ENCODE results near the gene PPFIA2.

PPFIA2 gene

GRCh38 chr12:81759190-81760051 lies at the start of gene PPFIA2:
PPFIA2 (minus strand) TSS chr12:81759350.
- peak; percentile 15 for DNase-seq

GRCh38 chr12:81800298-81801148 lies 41.4 kb upstream of the PPFIA2 start:
- no peak for DNase-seq

DNA sequence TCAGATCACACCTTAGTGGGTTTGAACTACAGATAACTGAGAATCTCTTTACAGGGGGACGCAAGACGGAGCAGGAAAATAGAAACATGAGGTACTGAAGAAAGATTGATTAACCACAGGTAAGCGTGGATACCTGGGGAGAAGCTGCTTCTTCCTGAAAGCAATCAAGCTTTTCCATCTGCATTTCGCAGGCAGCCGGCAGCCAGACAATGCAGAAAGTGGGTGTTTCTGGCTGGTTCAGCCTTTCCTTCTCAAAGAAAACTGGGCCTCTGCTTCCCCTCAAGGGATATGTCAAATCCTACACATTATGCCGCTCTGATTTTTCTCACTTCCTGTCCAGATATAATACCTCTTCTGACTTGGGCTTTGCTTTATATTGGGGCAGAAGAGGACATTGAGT lies 39.1 kb upstream of the PPFIA2 start:
- DNase-seq = no peak

DNA sequence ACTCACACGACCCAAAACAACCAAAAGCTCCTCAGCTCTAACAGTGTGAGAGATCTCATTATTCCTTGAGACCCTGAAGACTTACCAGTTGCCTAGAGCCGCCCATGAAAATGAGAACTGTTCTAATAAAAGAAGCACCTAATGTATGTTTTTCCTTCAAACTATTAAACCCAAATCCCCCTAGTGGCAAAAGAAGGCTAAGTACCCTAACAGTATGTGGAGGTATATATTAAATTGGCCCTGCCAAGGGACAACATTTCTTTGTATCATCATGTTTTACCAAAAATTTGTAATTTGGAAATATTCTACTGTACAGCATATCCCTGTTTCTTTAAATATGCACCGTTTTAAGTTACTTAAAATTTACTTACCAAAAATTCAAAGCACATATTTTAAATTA lies 38.0 kb upstream of the PPFIA2 start:
- DNase-seq = no peak

- DNase-seq = no peak
Observed at GRCh38 chr12:81792666-81793065, 33.5 kb upstream of the PPFIA2 start.

DNA sequence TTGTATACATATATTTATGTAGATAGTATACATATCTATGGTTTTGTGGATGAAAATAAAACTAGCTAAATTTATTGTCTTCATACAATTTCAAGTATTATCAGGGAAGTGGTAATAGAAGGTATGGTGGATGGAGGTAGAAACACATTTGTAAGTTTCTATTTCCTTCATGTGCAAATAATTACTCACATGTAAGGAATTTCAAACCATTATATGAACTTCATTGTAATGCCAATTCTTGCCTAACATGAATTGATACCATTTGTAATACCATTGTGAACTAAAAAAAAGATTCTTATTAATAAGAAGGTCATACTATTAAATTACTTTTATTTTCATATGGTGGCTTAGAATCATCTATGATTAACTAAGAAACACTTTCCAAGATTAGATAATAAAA lies 20.1 kb upstream of the PPFIA2 start:
- DNase-seq = no peak

GRCh38 chr12:81778719-81779118 lies 19.6 kb upstream of the PPFIA2 start:
- no peak for DNase-seq

DNA sequence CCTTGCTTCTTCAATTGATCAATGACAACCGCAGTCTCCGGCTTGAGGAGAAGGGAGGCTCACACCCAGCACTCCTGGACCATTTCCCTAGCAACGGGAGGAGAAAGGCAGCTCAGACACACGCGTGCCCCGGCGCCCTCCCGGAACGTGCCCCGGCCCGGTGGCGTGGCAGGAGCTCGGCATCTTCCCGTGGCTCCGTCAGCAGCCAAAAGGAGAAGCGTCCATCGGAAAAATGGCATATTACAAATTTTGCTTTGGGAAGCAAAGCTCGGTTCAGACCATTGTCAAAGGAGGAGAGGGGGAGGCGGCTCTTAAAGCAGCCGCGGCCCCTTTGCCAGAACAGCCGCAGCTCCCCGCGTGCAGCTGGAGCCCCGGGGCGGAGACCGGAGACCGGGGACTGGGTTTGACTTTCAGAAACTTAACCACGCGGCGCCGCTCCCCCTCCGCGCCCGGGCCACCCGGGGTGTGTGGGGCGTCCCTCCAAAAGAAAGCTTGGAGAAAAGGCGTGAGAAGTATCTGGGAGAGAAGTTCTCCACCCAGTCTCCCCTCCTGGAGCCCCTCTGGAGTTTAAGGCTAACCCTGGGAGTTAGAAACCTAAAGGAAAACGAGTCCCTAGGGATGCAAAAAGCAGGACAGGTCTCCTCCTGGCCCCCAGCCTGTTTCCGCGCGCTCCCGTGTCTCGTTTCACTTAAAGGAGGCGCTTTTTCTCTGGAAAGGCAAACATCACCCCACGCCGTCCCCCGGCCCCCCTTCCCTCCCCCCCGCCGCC lies 545 bp downstream of the PPFIA2 start:
- peak; percentile 12 for DNase-seq

GRCh38 chr12:81757731-81758365 lies 1.3 kb downstream of the PPFIA2 start:
- DNase-seq = no peak

GRCh38 chr12:81729781-81730180 lies 29.4 kb downstream of the PPFIA2 start:
- DNase-seq = no peak

GRCh38 chr12:81727391-81727790 lies 31.8 kb downstream of the PPFIA2 start:
- no peak for DNase-seq

- DNase-seq = no peak
Observed at GRCh38 chr12:81726634-81727033, 32.5 kb downstream of the PPFIA2 start.

DNA sequence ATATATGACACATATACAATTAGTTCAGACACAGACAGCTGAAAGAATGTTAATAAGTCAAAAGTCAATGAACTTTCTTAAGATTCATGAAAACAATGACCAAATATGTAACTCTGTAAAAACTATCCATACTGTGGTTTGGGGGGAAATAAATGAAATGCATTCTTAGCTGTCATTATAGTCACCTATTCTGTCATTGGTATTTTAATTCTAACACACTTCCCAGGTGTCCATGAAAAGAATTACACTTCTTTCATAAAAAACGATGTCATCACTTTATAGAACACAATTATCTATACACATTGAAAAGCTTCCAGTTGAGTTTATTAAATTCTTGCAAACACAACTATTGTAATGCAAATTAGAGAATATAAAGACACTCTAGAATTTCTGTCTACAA lies 35.8 kb downstream of the PPFIA2 start:
- no peak for DNase-seq

DNA sequence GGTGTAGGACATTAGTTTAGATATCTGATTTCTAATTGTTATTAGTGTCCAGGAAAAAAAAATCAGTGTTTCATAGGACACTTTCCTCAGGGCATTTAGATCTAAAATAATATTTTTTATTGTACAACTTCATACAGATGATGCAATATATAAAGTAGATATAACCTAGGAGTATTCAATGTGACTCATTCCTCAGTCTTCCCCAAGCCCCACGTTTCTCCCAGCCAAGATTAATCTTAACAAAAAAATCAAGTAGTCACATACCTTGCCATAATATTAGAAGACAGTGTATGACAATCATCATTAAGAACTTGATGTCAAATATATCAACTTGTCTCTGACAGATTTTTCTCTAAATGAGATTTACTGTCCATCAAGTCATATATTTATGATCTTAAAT lies 37.1 kb downstream of the PPFIA2 start:
- no peak for DNase-seq

DNA sequence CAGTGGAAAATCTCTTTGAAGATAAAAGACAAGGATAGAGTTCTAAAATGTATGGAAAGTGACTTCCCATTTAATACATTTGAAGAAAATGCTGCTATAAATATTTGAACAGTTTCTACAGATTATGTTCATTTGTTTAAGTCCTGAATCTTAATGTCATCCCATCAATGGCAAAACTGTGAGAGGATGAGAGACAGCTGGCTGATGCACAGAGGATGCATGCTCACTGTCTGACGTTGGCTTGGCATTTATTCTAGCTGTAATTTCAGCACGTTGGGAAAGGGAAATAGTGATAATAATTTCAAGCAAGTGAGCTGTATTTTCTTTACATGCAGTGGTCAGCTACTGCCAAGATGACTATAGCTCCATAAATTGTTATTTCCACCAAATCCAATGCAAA lies 40.5 kb downstream of the PPFIA2 start:
- DNase-seq = no peak

GRCh38 chr12:81712536-81712935 lies 46.6 kb downstream of the PPFIA2 start:
- DNase-seq = no peak

GRCh38 chr12:81705586-81705985 lies 53.6 kb downstream of the PPFIA2 start:
- DNase-seq = no peak

DNA sequence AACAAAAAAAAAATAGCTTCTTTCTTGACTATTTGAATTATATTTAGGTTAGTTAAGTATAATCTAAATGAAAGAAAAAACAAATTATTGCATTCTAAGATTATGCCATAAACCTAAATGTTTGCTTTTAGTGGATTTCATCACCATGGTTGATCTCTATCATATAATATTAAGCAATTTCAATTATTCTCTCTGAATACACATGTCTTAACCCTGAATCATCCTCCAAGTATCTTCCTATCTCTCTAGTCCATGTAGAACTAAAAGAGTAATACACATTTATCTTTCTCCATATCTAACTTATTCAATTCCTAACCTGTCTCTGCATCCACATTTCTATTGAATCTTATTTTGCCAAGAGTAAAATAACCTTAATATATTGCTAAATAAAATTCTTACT lies 59.6 kb downstream of the PPFIA2 start:
- no peak for DNase-seq

- DNase-seq = no peak
Observed at GRCh38 chr12:81692008-81692407, 67.1 kb downstream of the PPFIA2 start.

DNA sequence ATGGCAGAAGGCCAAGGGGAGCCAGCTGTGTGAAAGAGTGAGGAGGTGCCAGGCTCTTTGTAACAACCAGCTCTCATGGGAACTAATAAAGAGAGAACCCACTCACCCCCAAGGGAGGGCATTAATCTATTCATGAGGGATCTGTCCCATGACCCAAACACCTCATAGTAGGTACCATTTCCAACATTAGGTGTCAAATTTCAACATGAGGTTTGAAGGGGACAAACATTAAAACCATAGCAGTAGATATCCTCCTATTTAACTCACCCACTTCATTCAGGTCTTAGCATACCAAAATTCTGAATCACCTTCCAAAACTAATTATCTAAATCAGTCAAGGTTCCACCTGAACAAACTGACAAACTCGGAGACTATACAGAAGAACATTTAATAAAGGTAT lies 75.3 kb downstream of the PPFIA2 start:
- no peak for DNase-seq

GRCh38 chr12:81679614-81680013 lies 79.5 kb downstream of the PPFIA2 start:
- DNase-seq = no peak

DNA sequence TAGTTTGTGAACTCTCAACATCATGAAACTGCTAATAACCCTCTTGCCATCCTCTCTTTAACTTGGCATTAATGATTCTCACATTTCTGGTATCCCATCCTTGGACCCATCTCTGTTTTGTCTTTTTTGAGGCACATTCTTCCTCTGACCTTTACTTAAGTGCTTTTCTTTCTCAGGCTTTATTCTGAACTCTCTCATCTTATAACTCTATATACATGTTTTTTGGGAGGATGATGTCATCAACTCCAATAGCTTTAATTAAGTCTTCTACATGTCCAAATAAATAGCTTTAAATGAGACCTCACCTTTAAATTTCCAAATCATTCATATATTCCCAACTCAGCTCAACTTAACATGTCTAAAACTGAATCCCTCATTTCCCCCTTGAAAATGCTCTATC lies 88.4 kb downstream of the PPFIA2 start:
- no peak for DNase-seq

- DNase-seq = no peak
Observed at GRCh38 chr12:81668475-81668874, 90.7 kb downstream of the PPFIA2 start.
